IPS DF 19.7 (cell line): Measurements from ENCODE around the gene CCDC171.
"Not testable (repeated sequence)": the region's sequence is repeated elsewhere in the genome, so short reads cannot be mapped to it uniquely, and the experiment has no call there.

Source experiments
- DNase-seq: peaks from one replicate; pipeline ENCODE4 v3.0.0-alpha.2; 2013; ENCODE audit warnings: low read depth, low spot score

The CCDC171 gene

GRCh38 chr9:15553528-15553898, 670 bp downstream of the CCDC171 start:
- no peak for DNase-seq

GRCh38 chr9:15570769-15571168, 17.9 kb downstream of the CCDC171 start:
- no peak for DNase-seq

GRCh38 chr9:15572200-15572770, 19.4 kb downstream of the CCDC171 start:
- DNase-seq = no peak

- no peak for DNase-seq
Measured at GRCh38 chr9:15576350-15577050, 23.7 kb downstream of the CCDC171 start.

GRCh38 chr9:15578714-15579113, 25.9 kb downstream of the CCDC171 start:
- DNase-seq = no peak

- DNase-seq = no peak
Measured at GRCh38 chr9:15584379-15584778, 31.5 kb downstream of the CCDC171 start.

- no peak for DNase-seq
Measured at GRCh38 chr9:15592317-15592716, 39.5 kb downstream of the CCDC171 start.

- DNase-seq = not testable (repeated sequence)
Measured at GRCh38 chr9:15592940-15593339, 40.1 kb downstream of the CCDC171 start.

- not testable (repeated sequence) for DNase-seq
Measured at GRCh38 chr9:15600666-15601330, 48.0 kb downstream of the CCDC171 start.

- DNase-seq = no peak
Measured at GRCh38 chr9:15606643-15607472, 54.0 kb downstream of the CCDC171 start.

GRCh38 chr9:15612962-15613361, 60.1 kb downstream of the CCDC171 start:
- DNase-seq = no peak

GRCh38 chr9:15617782-15618181, 64.9 kb downstream of the CCDC171 start:
- no peak for DNase-seq

- DNase-seq = no peak
Measured at GRCh38 chr9:15618540-15619331, 65.9 kb downstream of the CCDC171 start.

GRCh38 chr9:15622318-15622971, 69.6 kb downstream of the CCDC171 start:
- no peak for DNase-seq

- no peak for DNase-seq
Measured at GRCh38 chr9:15635752-15636151, 82.9 kb downstream of the CCDC171 start.

GRCh38 chr9:15640121-15640520, 87.3 kb downstream of the CCDC171 start:
- no peak for DNase-seq

GRCh38 chr9:15641291-15641690, 88.4 kb downstream of the CCDC171 start:
- no peak for DNase-seq

GRCh38 chr9:15642369-15642962, 89.6 kb downstream of the CCDC171 start:
- no peak for DNase-seq

GRCh38 chr9:15670246-15670645, 117.4 kb downstream of the CCDC171 start:
- no peak for DNase-seq

GRCh38 chr9:15670894-15671293, 118.1 kb downstream of the CCDC171 start:
- no peak for DNase-seq
